H1 (cell line): ENCODE measurements around the gene IFNE. TPM values are rescaled to one million over a fixed set of nuclear protein-coding genes. Genes with fewer than 3 reads are reported as not detected.

Experiments used
- CTCF ChIA-PET: fragments of 300-600 bp; sonication (Branson Sonifier 250); formaldehyde crosslinking; loops from one replicate; lab custom pipeline; 2021; ENCODE audit not compliant: partially characterized antibody; lab: Charles Lee
- POLR2A ChIA-PET: fragments of 300-600 bp; sonication (Branson Sonifier 250); formaldehyde crosslinking; loops from one replicate; lab custom pipeline; 2021; ENCODE audit warnings: inconsistent platforms; ENCODE audit not compliant: partially characterized antibody; lab: Charles Lee
- DNase-seq, 2 experiments: peaks; one replicate each; pipeline versions ENCODE4 v3.0.0 to v3.0.0-alpha.2; 2010 to 2022; ENCODE audit warnings: low spot score in 2 of 2, low read depth in 1 of 2, mixed read lengths in 1 of 2
- FAIRE-seq: peaks from 2 replicates; lab custom pipeline; 2011; peaks lifted over from hg19 to GRCh38; lab: Jason Lieb, UNC
- H2AFZ ChIP-seq: 2 replicates; pipeline ENCODE4 v1.8.1; 2012; ENCODE audit warnings: low read length, inconsistent platforms
- H2AK5ac ChIP-seq: 2 replicates; pipeline ENCODE4 v1.6.1; 2013; ENCODE audit warnings: low read depth, low read length
- H2BK120ac ChIP-seq: replicated peaks from 2 replicates; pipeline ENCODE3; 2013; ENCODE audit warnings: low read depth, low read length, inconsistent platforms
- H2BK12ac ChIP-seq: 2 replicates; pipeline ENCODE4 v1.6.1; 2013; ENCODE audit warnings: low read depth, low read length
- H2BK15ac ChIP-seq: 2 replicates; pipeline ENCODE4 v1.6.1; 2013; ENCODE audit warnings: low read length
- H2BK20ac ChIP-seq: 2 replicates; pipeline ENCODE4 v1.6.1; 2013; ENCODE audit warnings: low read length
- H2BK5ac ChIP-seq: 2 replicates; pipeline ENCODE4 v1.6.1; 2013; ENCODE audit warnings: low read depth, low read length
- H3K14ac ChIP-seq: 2 replicates; pipeline ENCODE4 v1.6.1; 2013; ENCODE audit warnings: inconsistent platforms; ENCODE audit not compliant: insufficient read length
- H3K18ac ChIP-seq: 2 replicates; pipeline ENCODE4 v1.6.1; 2013; ENCODE audit warnings: low read length; ENCODE audit errors: extremely low read depth
- H3K23ac ChIP-seq: 2 replicates; pipeline ENCODE4 v1.6.1; 2013; ENCODE audit warnings: inconsistent platforms; ENCODE audit not compliant: insufficient read length
- H3K23me2 ChIP-seq: 2 replicates; pipeline ENCODE4 v1.6.1; 2013; ENCODE audit warnings: low read depth, low read length
- H3K27ac ChIP-seq: 2 replicates; pipeline ENCODE4 v1.6.1; 2011; ENCODE audit warnings: low read depth, low read length, inconsistent platforms
- H3K27me3 ChIP-seq, 4 experiments: replicated peaks in 1 of 4; 1 replicate in 1 of 4; 2 replicates in 3 of 4; pipeline versions ENCODE4 v1.6.1 to v1.8.1; 2011 to 2013; ENCODE audit warnings: low read length in 3 of 4, mild to moderate bottlenecking in 3 of 4, inconsistent platforms in 2 of 4, mixed read lengths in 2 of 4, moderate library complexity in 1 of 4; ENCODE audit not compliant: control insufficient read depth in 3 of 4, insufficient read depth in 3 of 4; ENCODE audit errors: extremely low read depth in 1 of 4
- H3K36me3 ChIP-seq, 4 experiments: 2 replicates each; pipeline versions ENCODE4 v1.6.1 to v1.8.1; 2011 to 2013; ENCODE audit warnings: mild to moderate bottlenecking in 4 of 4, low read length in 3 of 4, moderate library complexity in 2 of 4, control low read depth in 1 of 4, inconsistent platforms in 1 of 4; ENCODE audit not compliant: insufficient read depth in 4 of 4, control insufficient read depth in 2 of 4
- H3K4ac ChIP-seq: replicated peaks from 2 replicates; pipeline ENCODE3; 2013; ENCODE audit warnings: low read length, low read depth, mixed read lengths, inconsistent platforms; ENCODE audit not compliant: insufficient read length
- H3K4me1 ChIP-seq, 4 experiments: replicated peaks in 1 of 4; 1 replicate in 1 of 4; 2 replicates in 3 of 4; pipeline versions ENCODE4 v1.6.1 to v1.8.1; 2011 to 2013; ENCODE audit warnings: low read length in 3 of 4, inconsistent platforms in 2 of 4, mixed read lengths in 1 of 4; ENCODE audit not compliant: insufficient read depth in 4 of 4, control insufficient read depth in 3 of 4
- H3K4me2 ChIP-seq, 2 experiments: 2 replicates each; pipeline versions ENCODE4 v1.6.1 to v1.8.1; 2011 to 2013; ENCODE audit warnings: low read depth in 2 of 2, low read length in 2 of 2, control low read depth in 1 of 2, inconsistent platforms in 1 of 2, mild to moderate bottlenecking in 1 of 2; ENCODE audit not compliant: insufficient read depth in 1 of 2
- H3K4me3 ChIP-seq, 4 experiments: fragments of 200-600, 300-600 bp in 1 of 4; sonication (generic), shearing (Covaris generic), sonication (Bioruptor Twin) in 1 of 4; 2 replicates each; pipeline versions ENCODE4 v1.5.1 to v1.8.1; 2011 to 2016; ENCODE audit warnings: low read length in 4 of 4, low read depth in 3 of 4, control low read depth in 2 of 4, inconsistent platforms in 2 of 4, mild to moderate bottlenecking in 2 of 4, mixed read lengths in 1 of 4, moderate library complexity in 1 of 4; ENCODE audit not compliant: insufficient read depth in 2 of 4; ENCODE audit errors: extremely low read depth in 1 of 4
- H3K56ac ChIP-seq: replicated peaks from 2 replicates; pipeline ENCODE3; 2013; ENCODE audit warnings: low read depth, mild to moderate bottlenecking, mixed read lengths, low read length, inconsistent platforms; ENCODE audit not compliant: insufficient read length
- H3K79me1 ChIP-seq: 2 replicates; pipeline ENCODE4 v1.6.1; 2013; ENCODE audit warnings: low read depth, low read length, control low read depth
- H3K79me2 ChIP-seq, 2 experiments: 2 replicates each; pipeline versions ENCODE4 v1.6.1 to v1.8.1; 2012 to 2013; ENCODE audit warnings: low read length in 2 of 2, mild to moderate bottlenecking in 2 of 2, inconsistent platforms in 1 of 2; ENCODE audit not compliant: insufficient read depth in 2 of 2, control insufficient read depth in 1 of 2
- H3K9ac ChIP-seq, 4 experiments: replicated peaks in 1 of 4; 1 replicate in 1 of 4; 2 replicates in 3 of 4; pipeline versions ENCODE4 v1.6.1 to v1.8.1; 2011 to 2013; ENCODE audit warnings: low read depth in 3 of 4, low read length in 3 of 4, control low read depth in 2 of 4, mild to moderate bottlenecking in 2 of 4, moderate library complexity in 2 of 4, inconsistent platforms in 1 of 4; ENCODE audit errors: extremely low read depth in 1 of 4
- H3K9me3 ChIP-seq, 2 experiments: 2 replicates each; pipeline versions ENCODE4 v1.6.1 to v1.8.1; 2012 to 2013; ENCODE audit warnings: mild to moderate bottlenecking in 2 of 2, moderate library complexity in 2 of 2, control low read depth in 1 of 2, inconsistent platforms in 1 of 2, low read depth in 1 of 2, low read length in 1 of 2, mixed read lengths in 1 of 2; ENCODE audit not compliant: insufficient read depth in 2 of 2
- H4K20me1 ChIP-seq, 2 experiments: replicated peaks in 1 of 2; 2 replicates each; pipeline versions ENCODE3 to v1.8.1; 2011 to 2013; ENCODE audit warnings: inconsistent platforms in 2 of 2, low read length in 2 of 2, mild to moderate bottlenecking in 1 of 2; ENCODE audit not compliant: insufficient read depth in 2 of 2, control insufficient read depth in 1 of 2
- H4K5ac ChIP-seq: 2 replicates; pipeline ENCODE4 v1.6.1; 2013; ENCODE audit warnings: low read length, low read depth, mixed read lengths, inconsistent platforms; ENCODE audit not compliant: insufficient read length
- H4K8ac ChIP-seq: 2 replicates; pipeline ENCODE4 v1.8.0; 2013; ENCODE audit warnings: mild to moderate bottlenecking, moderate library complexity, low read length, inconsistent platforms; ENCODE audit not compliant: insufficient read depth; ENCODE audit errors: extremely low read depth
- H4K91ac ChIP-seq: replicated peaks from 2 replicates; pipeline ENCODE3; 2013; ENCODE audit warnings: low read length, mixed read lengths, inconsistent platforms; ENCODE audit not compliant: insufficient read length
- BRCA1 ChIP-seq: IDR thresholded peaks from 2 replicates; pipeline ENCODE4 v1.6.1; 2012; ENCODE audit warnings: low read depth, low read length, improper control_type of control experiment
- CBX5 ChIP-seq: fragments of 300-800, 300-1000 bp; sonication (generic); IDR thresholded peaks from 2 replicates; pipeline ENCODE4 v1.7.1; 2016; ENCODE audit warnings: antibody characterized with exemption, low read length, low read depth
- CTBP2 ChIP-seq: IDR thresholded peaks from 2 replicates; pipeline ENCODE4 v1.7.0; 2011; ENCODE audit warnings: borderline replicate concordance, mild to moderate bottlenecking, moderate library complexity, mixed read lengths, low read length; ENCODE audit not compliant: insufficient read depth, insufficient read length
- POU5F1 ChIP-seq: IDR thresholded peaks from 2 replicates; pipeline ENCODE4 v1.6.1; 2011; ENCODE audit warnings: low read depth, mild to moderate bottlenecking, low read length, moderate library complexity
- RAD21 ChIP-seq, 2 experiments: IDR thresholded peaks in 1 of 2; conservative IDR thresholded peaks in 1 of 2; 2 replicates each; pipeline ENCODE4 v1.6.1; 2011; ENCODE audit warnings: low read depth in 2 of 2, low read length in 2 of 2, improper control_type of control experiment in 1 of 2, inconsistent platforms in 1 of 2, mild to moderate bottlenecking in 1 of 2, moderate library complexity in 1 of 2
- RFX5 ChIP-seq: IDR thresholded peaks from 2 replicates; pipeline ENCODE4 v1.6.1; 2011; ENCODE audit warnings: low read depth, low read length, improper control_type of control experiment, borderline replicate concordance
- RNF2 ChIP-seq: fragments of 200-900, 300-1000 bp; sonication (generic); IDR thresholded peaks from 2 replicates; pipeline ENCODE4 v1.7.1; 2016; ENCODE audit warnings: borderline replicate concordance, low read depth, mild to moderate bottlenecking, antibody characterized with exemption, low read length; ENCODE audit not compliant: poor library complexity, severe bottlenecking; ENCODE audit errors: missing control alignments
- SAP30 ChIP-seq: fragments of 300-600 bp; sonication (generic); IDR thresholded peaks from 2 replicates; pipeline ENCODE4 v1.7.1; 2012; ENCODE audit warnings: low read length, moderate library complexity, mild to moderate bottlenecking, inconsistent platforms; ENCODE audit not compliant: insufficient read depth, insufficient replicate concordance
- WGBS, 2 experiments: shearing (Covaris generic) in 1 of 2; methylation state at CpG; one replicate each; pipeline versions ENCODE4 v1.1.6 to v1.1.7; 2013 to 2015; ENCODE audit warnings: low lambda C conversion rate in 2 of 2, mixed read lengths in 2 of 2, inconsistent platforms in 1 of 2, low coverage in 1 of 2, missing lambda C conversion rate in 1 of 2; ENCODE audit not compliant: insufficient replicate concordance in 2 of 2, insufficient coverage in 1 of 2, insufficient read length in 1 of 2; ENCODE audit errors: extremely low coverage in 1 of 2, missing lambda C conversion rate in 1 of 2; 5-methylcytosine and 5-hydroxymethylcytosine counted together
- polyA plus RNA-seq, 7 experiments: library from polyadenylated mRNA; depleted of rRNA in 3 of 7; stranded (reverse) in 5 of 7; unstranded in 2 of 7; fragments of >200 nt in 5 of 7; fragments of 200-250 nt in 2 of 7; gene quantifications; 1 replicate in 5 of 7; 2 replicates in 1 of 7; 4 replicates in 1 of 7; pipeline versions ENCODE4 v1.2.1 to v1.2.3, GENCODE V29; 2011 to 2013; ENCODE audit warnings: missing spikeins in 2 of 7, mixed read lengths in 2 of 7
- total RNA-seq: library from RNA; stranded (reverse); fragmentation: NEBNext Ultra II Directional; extraction: Animal tissue kit (Norgen Biotek cat#: 25700); gene quantifications from 2 replicates; pipeline ENCODE4 v1.2.1, GENCODE V29; 2021

IFNE gene
- total and polyA plus RNA-seq, 2 of the 8 experiments (the other 6 are each of a cell fraction or from before 2014, with no cell fraction given): 0.08 TPM; not detected in 1

DNA sequence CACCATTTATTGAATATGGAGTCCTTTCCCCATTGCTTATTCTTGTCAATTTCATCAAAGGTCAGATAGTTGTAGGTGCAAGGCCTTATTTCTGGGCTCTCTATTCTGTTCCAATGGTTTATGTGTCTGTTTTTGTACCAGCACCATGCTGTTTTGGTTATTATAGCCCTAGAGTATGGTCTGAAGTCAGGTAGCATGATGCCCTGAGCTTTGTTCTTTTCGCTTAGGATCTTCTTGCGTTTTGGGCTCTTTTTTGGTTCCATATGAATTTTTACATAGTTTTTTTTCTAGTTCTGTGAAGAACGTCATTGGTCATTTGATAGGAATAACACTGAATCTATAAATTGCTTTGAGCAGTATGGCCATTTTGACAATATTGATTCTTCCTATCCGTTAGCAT, 40.2 kb upstream of the IFNE start:
- DNase-seq (no peak), FAIRE-seq (no peak)
- H3K14ac ChIP-seq: no peak overlapping the region
- no peak overlapping the region for H2BK20ac ChIP-seq
- no peak overlapping the region for H3K4ac ChIP-seq
- no peak overlapping the region for H2AFZ ChIP-seq
- H3K79me2 ChIP-seq: no peaks in the 10 kb centered on the region
- no peak overlapping the region for H3K18ac ChIP-seq
- WGBS, 2 experiments: 97% methylated on average over 4 of the region's 4 CpGs; no CpG with 5 or more reads in 1 of the 2 experiments
- no peak overlapping the region for H3K23ac ChIP-seq
- ChIA-PET CTCF (no interaction called here), POLR2A (no interaction called here)
- no peaks in the 10 kb centered on the region for H3K23me2 ChIP-seq
- H3K4me1 ChIP-seq: no peaks in the 10 kb centered on the region
- H2BK5ac ChIP-seq: no peak overlapping the region
- no peak overlapping the region for H2BK120ac ChIP-seq
- no peak overlapping the region for H3K4me2 ChIP-seq
- no peaks in the 10 kb centered on the region for H3K27me3 ChIP-seq
- H2BK15ac ChIP-seq: no peak overlapping the region
- H3K36me3 ChIP-seq: no peaks in the 10 kb centered on the region
- no peak overlapping the region for H3K56ac ChIP-seq
- H4K5ac ChIP-seq: no peak overlapping the region
- no peak overlapping the region for H2BK12ac ChIP-seq
- no peak overlapping the region for H2AK5ac ChIP-seq
- no peak overlapping the region for H3K27ac ChIP-seq
- H3K9ac ChIP-seq: no peak overlapping the region
- no peaks in the 10 kb centered on the region for H4K20me1 ChIP-seq
- no peak overlapping the region for H3K4me3 ChIP-seq
- no peak overlapping the region for H4K91ac ChIP-seq
- TF ChIP-seq RNF2 (no peak), RAD21 (IDR thresholded peaks at IDR 0.05 in 1 of 2, conservative IDR thresholded peaks at IDR 0.05 in 1 of 2; ENCODE audit: low read depth in 2 of 2, low read length in 2 of 2) (no peak), POU5F1 (no peak), CBX5 (no peak), BRCA1 (no peak), RFX5 (no peak), CTBP2 (no peak), SAP30 (no peak)
- no peak overlapping the region for H4K8ac ChIP-seq
- H3K9me3 ChIP-seq: no peaks in the 10 kb centered on the region; a peak in 1 of 4 replicates
- H3K79me1 ChIP-seq: no peaks in the 10 kb centered on the region
